Astrocyte of the cerebellum (primary cell): ENCODE results near the gene RPS3.

ENCODE experiments used
- DNase-seq: peaks from one replicate; pipeline ENCODE4 v3.0.0-alpha.2; 2011; ENCODE audit warnings: low read depth
- H3K4me3 ChIP-seq: 2 replicates; pipeline ENCODE4 v1.5.1; 2011; ENCODE audit warnings: mild to moderate bottlenecking, low read depth, low read length, moderate library complexity
- in situ Hi-C: cut with HindIII; loops from 2 replicates; pipeline ENCODE4 v1.10.0; 2017; ENCODE audit warnings: low sequenced_read_pairs
- TF ChIP-seq, protein P1 (sequence below): IDR thresholded peaks from 2 replicates; pipeline ENCODE4 v1.5.1; 2012; ENCODE audit warnings: low read length, low read depth, moderate library complexity, mild to moderate bottlenecking; ENCODE audit errors: missing control alignments

RPS3 gene

DNA sequence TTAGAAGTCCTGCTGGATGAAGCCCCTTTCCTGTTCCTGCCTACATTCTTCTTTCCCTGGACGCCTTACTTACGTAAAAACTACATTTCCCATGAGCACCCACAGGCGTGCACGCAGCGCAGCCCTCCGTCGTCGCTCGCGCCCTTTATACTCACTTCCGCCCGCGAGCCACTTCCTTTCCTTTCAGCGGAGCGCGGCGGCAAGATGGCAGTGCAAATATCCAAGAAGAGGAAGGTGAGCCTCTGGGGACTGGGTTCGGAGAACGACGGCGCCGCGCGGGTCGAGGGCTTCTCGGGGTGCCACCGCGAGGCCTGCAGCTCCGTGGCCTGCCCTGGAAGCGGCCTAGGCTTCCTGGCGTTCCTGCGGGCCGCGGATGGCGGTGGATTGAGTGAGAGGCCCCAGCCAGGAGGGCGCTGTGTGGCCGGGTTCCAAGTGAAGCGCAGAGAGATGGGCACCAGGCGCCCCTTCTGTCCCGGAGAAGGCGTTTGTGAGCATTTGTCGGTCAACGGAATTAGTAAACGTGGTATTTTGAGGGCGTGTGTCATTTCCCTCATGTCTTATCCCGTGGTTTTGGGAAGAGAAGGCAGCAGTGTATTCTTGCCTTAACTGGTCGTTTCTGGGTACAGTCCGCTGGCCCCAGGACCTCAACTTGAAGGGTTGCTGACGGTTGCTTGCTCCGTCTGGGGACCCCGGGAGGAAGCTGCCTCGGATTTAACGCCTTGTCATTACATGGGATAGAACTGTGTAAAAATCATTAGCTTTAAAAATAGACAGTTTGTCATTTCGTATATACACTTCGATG, at the start of gene RPS3:
TSS of gene RPS3 (plus strand) at position 175 of the 802 bp plus-strand sequence. CDS start at position 205, 30 bp downstream.
- in situ Hi-C loops = no loop called here
- peak within 1 kb of the TSS; percentile 87 for H3K4me3 ChIP-seq
- peak; percentile 81 for DNase-seq
- TF ChIP-seq, protein P1, sequence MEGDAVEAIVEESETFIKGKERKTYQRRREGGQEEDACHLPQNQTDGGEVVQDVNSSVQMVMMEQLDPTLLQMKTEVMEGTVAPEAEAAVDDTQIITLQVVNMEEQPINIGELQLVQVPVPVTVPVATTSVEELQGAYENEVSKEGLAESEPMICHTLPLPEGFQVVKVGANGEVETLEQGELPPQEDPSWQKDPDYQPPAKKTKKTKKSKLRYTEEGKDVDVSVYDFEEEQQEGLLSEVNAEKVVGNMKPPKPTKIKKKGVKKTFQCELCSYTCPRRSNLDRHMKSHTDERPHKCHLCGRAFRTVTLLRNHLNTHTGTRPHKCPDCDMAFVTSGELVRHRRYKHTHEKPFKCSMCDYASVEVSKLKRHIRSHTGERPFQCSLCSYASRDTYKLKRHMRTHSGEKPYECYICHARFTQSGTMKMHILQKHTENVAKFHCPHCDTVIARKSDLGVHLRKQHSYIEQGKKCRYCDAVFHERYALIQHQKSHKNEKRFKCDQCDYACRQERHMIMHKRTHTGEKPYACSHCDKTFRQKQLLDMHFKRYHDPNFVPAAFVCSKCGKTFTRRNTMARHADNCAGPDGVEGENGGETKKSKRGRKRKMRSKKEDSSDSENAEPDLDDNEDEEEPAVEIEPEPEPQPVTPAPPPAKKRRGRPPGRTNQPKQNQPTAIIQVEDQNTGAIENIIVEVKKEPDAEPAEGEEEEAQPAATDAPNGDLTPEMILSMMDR = peak; percentile 20

DNA sequence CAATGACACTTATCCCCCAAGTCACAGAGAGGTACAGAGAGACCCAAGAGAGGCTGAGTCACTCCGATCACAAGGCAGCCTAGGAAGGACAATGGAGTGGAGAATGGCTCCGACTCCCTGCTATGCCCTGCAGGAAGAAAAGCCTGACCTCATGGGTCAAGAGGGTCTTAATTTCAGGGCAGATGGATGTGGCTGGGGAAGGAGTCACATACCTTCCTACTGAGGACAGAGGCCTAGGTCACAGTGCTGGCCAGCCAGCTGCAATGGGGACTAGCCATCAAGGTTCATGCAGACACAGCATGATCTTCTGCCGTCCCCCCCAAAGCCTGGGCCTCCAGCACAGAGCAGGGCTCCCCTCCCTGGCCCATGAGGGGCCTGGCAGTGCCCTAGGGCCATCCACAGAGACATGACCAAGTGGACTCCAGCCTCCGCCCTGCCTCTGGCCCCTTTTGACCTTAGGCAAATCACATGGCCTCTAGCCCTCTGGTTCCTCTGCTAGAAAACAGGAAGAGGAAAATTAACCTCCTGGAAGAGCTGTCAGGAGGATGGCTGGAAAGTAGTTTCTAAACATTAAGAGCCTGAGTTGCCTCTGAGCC, 49.7 kb upstream of the RPS3 start:
- in situ Hi-C loops = no loop called here
- H3K4me3 ChIP-seq = no peak overlapping the region

DNA sequence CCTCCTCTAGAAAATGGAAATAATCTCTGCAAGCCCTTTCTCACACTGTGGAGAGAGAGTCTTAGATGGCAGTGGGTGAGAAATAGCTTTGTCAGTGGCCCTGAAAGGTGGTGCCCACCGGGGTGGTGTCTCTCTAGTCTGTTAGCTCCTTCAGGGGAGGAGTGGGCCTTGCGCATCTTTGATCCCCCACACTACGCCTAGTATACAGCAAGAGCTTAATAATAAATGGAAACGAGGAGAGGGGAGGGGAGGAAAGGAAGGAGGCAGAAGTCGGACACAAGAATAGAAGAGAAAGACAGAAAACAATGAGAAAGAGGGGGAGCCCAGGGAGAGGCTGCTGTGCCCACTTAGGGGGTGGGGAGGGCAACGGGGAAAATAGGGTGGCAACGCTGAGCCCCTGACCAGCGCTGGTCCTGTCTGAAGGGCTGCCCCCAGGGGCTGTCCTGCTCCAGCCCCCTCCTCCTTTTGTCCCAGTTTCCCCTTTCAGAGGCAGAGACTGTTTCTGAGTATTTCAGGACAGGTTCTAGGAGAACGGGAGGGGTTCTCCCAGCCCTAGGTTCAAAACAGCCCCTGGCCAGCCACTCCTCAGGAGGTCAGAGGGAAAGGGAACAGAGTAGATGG, 49.1 kb upstream of the RPS3 start:
- TF ChIP-seq, protein P1 = no peak
- no peak for DNase-seq
- in situ Hi-C loops = no loop called here
- H3K4me3 ChIP-seq = no peak overlapping the region

More for the DNA sequence above, 49.7 kb upstream of the RPS3 start:
- no peak for DNase-seq
- TF ChIP-seq, protein P1 = no peak

DNA sequence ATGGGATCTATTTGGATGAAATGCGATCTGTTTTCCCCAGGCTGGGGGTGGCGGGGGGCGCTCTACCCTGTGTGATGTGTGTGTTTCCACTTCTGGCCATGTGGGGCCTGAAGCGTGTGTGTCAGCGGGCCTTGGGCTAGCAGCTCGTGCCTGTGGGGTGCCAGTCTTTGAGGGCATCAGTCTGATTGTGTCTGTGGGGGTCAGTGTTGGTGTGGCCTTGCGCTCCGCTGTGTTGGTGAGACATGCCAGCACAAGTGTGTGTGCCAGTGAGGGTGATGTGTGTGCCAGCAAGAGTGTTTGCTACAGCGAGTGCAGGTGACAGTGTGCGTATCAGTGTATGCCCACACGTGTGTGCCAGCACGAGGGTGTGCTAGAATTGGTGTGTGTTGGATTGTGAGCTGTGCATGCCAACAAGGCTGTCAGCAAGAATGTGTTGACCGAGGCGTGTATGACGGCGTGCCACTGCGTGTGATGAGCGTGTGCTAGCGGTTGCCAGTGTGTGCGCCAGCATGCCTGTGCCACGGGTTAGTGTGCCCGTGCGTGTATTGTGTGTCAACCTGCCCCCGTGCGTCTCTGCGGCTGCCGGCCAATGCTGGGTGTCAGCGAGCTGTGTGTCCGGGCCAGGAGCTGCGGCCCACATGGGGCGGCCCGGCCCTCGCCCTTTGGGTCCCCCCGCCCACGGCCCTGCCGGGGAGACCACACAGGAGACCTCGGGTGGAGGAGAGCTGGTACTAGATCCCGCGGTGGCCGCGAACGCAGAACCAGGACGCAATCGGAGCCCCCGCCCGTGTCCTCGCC, 48.4 kb upstream of the RPS3 start:
- in situ Hi-C loops = no loop called here
- DNase-seq = no peak
- peak overlapping the region; percentile 47 for H3K4me3 ChIP-seq
- TF ChIP-seq, protein P1 = no peak

DNA sequence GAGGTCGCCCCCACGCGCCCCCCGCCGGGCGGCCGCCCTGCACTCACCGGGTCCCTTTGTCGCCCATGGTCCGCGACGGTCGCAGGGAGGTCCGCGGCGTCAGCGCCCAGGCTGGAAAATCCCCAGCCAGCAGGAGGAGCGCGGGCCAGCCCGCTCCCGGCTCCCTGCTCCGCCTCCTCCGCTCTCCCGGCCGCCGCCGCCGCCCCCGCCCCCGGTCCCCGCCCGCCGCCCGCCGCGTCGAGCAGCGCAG, 47.9 kb upstream of the RPS3 start, which contains the start of gene ARRB1:
TSS of gene ARRB1 (minus strand) at position 121 of the 250 bp plus-strand sequence. CDS start at position 67, 54 bp downstream.
- peak within 1 kb of the TSS; percentile 47 for H3K4me3 ChIP-seq
- TF ChIP-seq, protein P1 = no peak
- in situ Hi-C loops = no loop called here
- DNase-seq = no peak
